Liver (tissue), 9 donors: Measurements from ENCODE around the gene THOC5. TPM values are rescaled to one million over a fixed set of nuclear protein-coding genes. Genes with fewer than 3 reads are reported as not detected.

Experiments used
- DNase-seq: peaks from one replicate; pipeline ENCODE4 v3.0.0-alpha.2; 2017; ENCODE audit warnings: low spot score
- H3K27ac ChIP-seq, 2 donors: one replicate each; pipeline ENCODE4 v1.7.0; 2013; ENCODE audit warnings: inconsistent platforms in 2 of 2, low read length in 2 of 2, control low read depth in 1 of 2, low read depth in 1 of 2, mild to moderate bottlenecking in 1 of 2
- H3K27me3 ChIP-seq, 4 donors: one replicate each; pipeline versions ENCODE4 v1.6.1 to v1.7.0; 2013; ENCODE audit warnings: low read length in 3 of 4, inconsistent platforms in 1 of 4, mild to moderate bottlenecking in 1 of 4, moderate library complexity in 1 of 4; ENCODE audit not compliant: control insufficient read depth in 4 of 4, insufficient read depth in 4 of 4
- H3K36me3 ChIP-seq, 4 donors: one replicate each; pipeline versions ENCODE4 v1.6.1 to v1.7.0; 2013; ENCODE audit warnings: low read length in 3 of 4, mild to moderate bottlenecking in 3 of 4, low read depth in 1 of 4, moderate library complexity in 1 of 4; ENCODE audit not compliant: control insufficient read depth in 4 of 4, insufficient read depth in 3 of 4
- H3K4me1 ChIP-seq, 4 donors: one replicate each; pipeline versions ENCODE4 v1.6.1 to v1.7.0; 2013; ENCODE audit warnings: low read length in 3 of 4, mild to moderate bottlenecking in 3 of 4, moderate library complexity in 1 of 4; ENCODE audit not compliant: control insufficient read depth in 4 of 4, insufficient read depth in 4 of 4
- H3K4me3 ChIP-seq, 3 donors: one replicate each; pipeline versions ENCODE4 v1.6.1 to v1.7.0; 2013; ENCODE audit warnings: low read length in 3 of 3, control low read depth in 1 of 3, low read depth in 1 of 3, mild to moderate bottlenecking in 1 of 3
- H3K9ac ChIP-seq, 2 donors: one replicate each; pipeline ENCODE4 v1.7.0; 2013; ENCODE audit warnings: low read length in 2 of 2, mild to moderate bottlenecking in 2 of 2, moderate library complexity in 2 of 2, control low read depth in 1 of 2, low read depth in 1 of 2
- H3K9me3 ChIP-seq, 4 donors: one replicate each; pipeline versions ENCODE4 v1.6.1 to v1.7.0; 2013; ENCODE audit warnings: low read length in 3 of 4; ENCODE audit not compliant: control insufficient read depth in 4 of 4
- EGR1 ChIP-seq, 2 donors: IDR thresholded peaks; 2 replicates each; pipeline ENCODE4 v1.6.1; 2016 to 2018; ENCODE audit warnings: antibody characterized with exemption in 2 of 2, low read depth in 2 of 2
- FOXA2 ChIP-seq: IDR thresholded peaks from 2 replicates; pipeline ENCODE4 v1.6.1; 2016; ENCODE audit warnings: antibody characterized with exemption
- HNF4G ChIP-seq: IDR thresholded peaks from 2 replicates; pipeline ENCODE4 v1.6.1; 2016; ENCODE audit warnings: antibody characterized with exemption
- RAD21 ChIP-seq, 2 donors: IDR thresholded peaks; 2 replicates each; pipeline ENCODE4 v1.6.1; 2016; ENCODE audit warnings: antibody characterized with exemption in 2 of 2, mild to moderate bottlenecking in 2 of 2
- RXRA ChIP-seq, 2 donors: IDR thresholded peaks; 2 replicates each; pipeline ENCODE4 v1.6.1; 2017 to 2018; ENCODE audit warnings: antibody characterized with exemption in 2 of 2, mild to moderate bottlenecking in 1 of 2
- YY1 ChIP-seq: IDR thresholded peaks from 2 replicates; pipeline ENCODE4 v1.6.1; 2016; ENCODE audit warnings: antibody characterized with exemption, mild to moderate bottlenecking
- WGBS: extraction: QIAGEN DNeasy Blood & Tissue Kit; methylation state at CpG from one replicate; pipeline ENCODE4 v1.1.7; 2013; 5-methylcytosine and 5-hydroxymethylcytosine counted together
- polyA plus RNA-seq, 2 donors: library from polyadenylated mRNA; stranded (reverse) in 1 of 2; unstranded in 1 of 2; fragments of 200-250 nt in 1 of 2; fragments of >200 nt in 1 of 2; fragmentation: Nextera tagmentation in 1 of 2; extraction: Ambion mirVana in 1 of 2; gene quantifications; one replicate each; pipeline versions ENCODE4 v1.2.1 to v1.2.3, GENCODE V29; 2013 to 2015
- total RNA-seq, 2 donors: library from RNA; depleted of rRNA; stranded (reverse); fragments of >200 nt; gene quantifications; one replicate each; pipeline ENCODE4 v1.2.3, GENCODE V29; 2014
- TF ChIP-seq, protein P1 (sequence below): fragments of 150-350 bp; IDR thresholded peaks from 2 replicates; pipeline ENCODE4 v1.5.1; 2017; ENCODE audit warnings: improper control_type of control experiment, low read depth, low read length; ENCODE audit not compliant: missing input control
- TF ChIP-seq, protein P2 (sequence below): IDR thresholded peaks from 2 replicates; pipeline ENCODE4 v1.6.1; 2016; ENCODE audit warnings: antibody characterized with exemption
- TF ChIP-seq, protein P3 (sequence below): IDR thresholded peaks from 2 replicates; pipeline ENCODE4 v1.6.1; 2016; ENCODE audit warnings: antibody characterized with exemption
- TF ChIP-seq, protein P4 (sequence below): IDR thresholded peaks from 2 replicates; pipeline ENCODE4 v1.6.1; 2016; ENCODE audit warnings: antibody characterized with exemption
- donor health status: healthy.
- donor health status: healthy.
- donor health status: healthy.
- donor health status: healthy.
- donor health status: healthy.

Gene THOC5
- total and polyA plus RNA-seq, 4 donors: 7.4 to 25.1 (median 14.5) TPM

DNA sequence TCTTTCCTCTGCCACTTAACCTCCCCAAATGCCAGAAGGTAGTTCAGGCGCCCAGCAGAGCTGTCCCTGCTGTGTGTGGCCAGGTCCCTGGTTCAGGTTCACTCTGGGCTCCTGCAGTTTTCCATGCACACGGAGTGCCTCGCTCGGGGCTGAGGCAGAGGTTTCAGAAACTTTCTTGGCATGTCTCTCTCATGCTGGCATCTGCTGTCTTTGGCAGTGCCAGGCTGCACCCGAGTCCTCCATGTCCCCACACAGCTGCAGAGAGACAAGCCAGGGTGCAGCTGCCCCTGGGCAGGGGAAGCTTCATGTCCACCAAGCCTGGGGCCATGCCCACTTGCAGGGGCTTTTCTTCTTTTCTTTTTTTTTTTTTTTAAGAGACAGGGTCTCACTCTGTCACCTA is 80.6 kb downstream of the THOC5 start:
- Histone ChIP-seq H3K9me3 (no peaks in the 10 kb centered on the region), H3K4me1 (peaks cover 0 to 5% (median 4%) of the 10 kb centered on the region in 4 donors), H3K4me3 (no peak overlapping the region), H3K9ac (no peak overlapping the region), H3K36me3 (no peaks in the 10 kb centered on the region), H3K27me3 (no peaks in the 10 kb centered on the region), H3K27ac (no peak overlapping the region)
- DNase-seq: no peak
- WGBS: 71% methylated on average over 5 of the region's 5 CpGs
- TF ChIP-seq RAD21 (IDR thresholded peaks at IDR 0.05) (no peak), FOXA2 (no peak), RXRA (IDR thresholded peaks at IDR 0.05) (no peak), EGR1 (IDR thresholded peaks at IDR 0.05; ENCODE audit: low read depth in 2 of 2) (no peak), YY1 (no peak), HNF4G (no peak)
- TF ChIP-seq, protein P1, sequence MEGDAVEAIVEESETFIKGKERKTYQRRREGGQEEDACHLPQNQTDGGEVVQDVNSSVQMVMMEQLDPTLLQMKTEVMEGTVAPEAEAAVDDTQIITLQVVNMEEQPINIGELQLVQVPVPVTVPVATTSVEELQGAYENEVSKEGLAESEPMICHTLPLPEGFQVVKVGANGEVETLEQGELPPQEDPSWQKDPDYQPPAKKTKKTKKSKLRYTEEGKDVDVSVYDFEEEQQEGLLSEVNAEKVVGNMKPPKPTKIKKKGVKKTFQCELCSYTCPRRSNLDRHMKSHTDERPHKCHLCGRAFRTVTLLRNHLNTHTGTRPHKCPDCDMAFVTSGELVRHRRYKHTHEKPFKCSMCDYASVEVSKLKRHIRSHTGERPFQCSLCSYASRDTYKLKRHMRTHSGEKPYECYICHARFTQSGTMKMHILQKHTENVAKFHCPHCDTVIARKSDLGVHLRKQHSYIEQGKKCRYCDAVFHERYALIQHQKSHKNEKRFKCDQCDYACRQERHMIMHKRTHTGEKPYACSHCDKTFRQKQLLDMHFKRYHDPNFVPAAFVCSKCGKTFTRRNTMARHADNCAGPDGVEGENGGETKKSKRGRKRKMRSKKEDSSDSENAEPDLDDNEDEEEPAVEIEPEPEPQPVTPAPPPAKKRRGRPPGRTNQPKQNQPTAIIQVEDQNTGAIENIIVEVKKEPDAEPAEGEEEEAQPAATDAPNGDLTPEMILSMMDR: no peak

DNA sequence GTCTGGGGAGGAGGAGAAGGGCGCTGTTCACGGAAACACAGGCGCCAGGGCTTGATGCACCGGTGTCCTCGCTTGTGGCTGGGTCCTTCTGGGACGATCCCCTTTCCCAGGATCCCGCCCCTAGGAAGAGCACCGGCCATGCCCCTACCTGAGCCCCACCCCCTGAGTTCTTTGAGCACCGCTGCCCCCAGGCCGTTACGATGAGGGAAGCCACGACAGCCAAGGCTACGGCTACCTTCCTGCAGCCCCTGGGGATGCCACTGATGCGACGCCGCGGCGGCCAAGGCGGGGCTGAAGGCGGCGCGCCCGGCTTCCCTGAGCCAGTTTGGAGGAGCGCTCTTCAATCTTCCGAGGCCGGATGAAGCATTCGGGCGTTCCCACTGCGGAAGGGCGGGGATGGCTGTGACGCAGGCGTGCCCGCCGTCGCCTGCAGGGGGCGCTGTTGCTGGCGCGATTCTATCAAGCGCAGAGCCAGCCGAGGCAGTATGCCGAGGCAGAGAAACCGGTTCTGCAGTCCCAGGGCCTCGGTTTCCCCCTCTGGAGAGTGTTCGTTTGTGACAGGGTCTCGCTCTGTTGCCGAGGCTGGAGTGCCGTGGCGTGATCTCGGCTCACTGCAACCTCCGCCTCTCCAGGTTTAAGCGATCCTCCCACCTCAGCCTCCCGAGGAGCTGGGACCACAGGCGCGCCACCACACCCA is 83.2 kb downstream of the THOC5 start:
- TF ChIP-seq RXRA (IDR thresholded peaks at IDR 0.05): no peak
- TF ChIP-seq, protein P1: peak; percentile 60
- peak; percentile 58 to 77 for TF ChIP-seq RAD21 (IDR thresholded peaks at IDR 0.05)
- Histone ChIP-seq H3K27me3 (no peaks in the 10 kb centered on the region), H3K27ac (no peak overlapping the region), H3K4me3 (peak overlapping the region in 1 of 3 donors; percentile 5), H3K9me3 (no peaks in the 10 kb centered on the region), H3K9ac (no peak overlapping the region), H3K4me1 (peaks cover 0 to 5% (median 4%) of the 10 kb centered on the region in 4 donors), H3K36me3 (no peaks in the 10 kb centered on the region)
- 18% methylated on average over 54 of the region's 54 CpGs for WGBS
- DNase-seq: peak; percentile 76

DNA sequence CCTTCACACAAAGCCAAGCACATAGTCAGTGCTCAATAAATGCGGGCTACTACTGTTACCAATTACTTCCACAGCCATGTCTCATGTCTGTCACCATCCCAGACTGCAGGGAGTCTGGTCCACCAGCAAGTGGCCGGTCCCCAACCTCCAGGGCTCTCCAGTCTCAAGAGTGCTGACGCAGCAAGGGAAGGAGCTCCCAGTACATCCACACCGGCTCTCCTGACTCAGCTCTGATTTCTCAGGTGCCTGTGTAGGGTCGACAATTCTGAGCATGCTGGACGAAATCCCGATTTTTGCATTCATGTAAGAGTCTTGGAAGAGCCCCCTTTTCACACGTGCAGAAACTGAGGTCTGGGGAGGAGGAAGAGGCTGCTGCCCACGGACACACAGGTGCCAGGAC is 83.8 kb downstream of the THOC5 start:
- H3K9me3 ChIP-seq: no peaks in the 10 kb centered on the region
- TF ChIP-seq, protein P2, sequence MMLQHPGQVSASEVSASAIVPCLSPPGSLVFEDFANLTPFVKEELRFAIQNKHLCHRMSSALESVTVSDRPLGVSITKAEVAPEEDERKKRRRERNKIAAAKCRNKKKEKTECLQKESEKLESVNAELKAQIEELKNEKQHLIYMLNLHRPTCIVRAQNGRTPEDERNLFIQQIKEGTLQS: no peak
- TF ChIP-seq, protein P3, sequence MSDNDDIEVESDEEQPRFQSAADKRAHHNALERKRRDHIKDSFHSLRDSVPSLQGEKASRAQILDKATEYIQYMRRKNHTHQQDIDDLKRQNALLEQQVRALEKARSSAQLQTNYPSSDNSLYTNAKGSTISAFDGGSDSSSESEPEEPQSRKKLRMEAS: no peak
- TF ChIP-seq RAD21 (IDR thresholded peaks at IDR 0.05) (no peak), YY1 (no peak)
- TF ChIP-seq, protein P4, sequence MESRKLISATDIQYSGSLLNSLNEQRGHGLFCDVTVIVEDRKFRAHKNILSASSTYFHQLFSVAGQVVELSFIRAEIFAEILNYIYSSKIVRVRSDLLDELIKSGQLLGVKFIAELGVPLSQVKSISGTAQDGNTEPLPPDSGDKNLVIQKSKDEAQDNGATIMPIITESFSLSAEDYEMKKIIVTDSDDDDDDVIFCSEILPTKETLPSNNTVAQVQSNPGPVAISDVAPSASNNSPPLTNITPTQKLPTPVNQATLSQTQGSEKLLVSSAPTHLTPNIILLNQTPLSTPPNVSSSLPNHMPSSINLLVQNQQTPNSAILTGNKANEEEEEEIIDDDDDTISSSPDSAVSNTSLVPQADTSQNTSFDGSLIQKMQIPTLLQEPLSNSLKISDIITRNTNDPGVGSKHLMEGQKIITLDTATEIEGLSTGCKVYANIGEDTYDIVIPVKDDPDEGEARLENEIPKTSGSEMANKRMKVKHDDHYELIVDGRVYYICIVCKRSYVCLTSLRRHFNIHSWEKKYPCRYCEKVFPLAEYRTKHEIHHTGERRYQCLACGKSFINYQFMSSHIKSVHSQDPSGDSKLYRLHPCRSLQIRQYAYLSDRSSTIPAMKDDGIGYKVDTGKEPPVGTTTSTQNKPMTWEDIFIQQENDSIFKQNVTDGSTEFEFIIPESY: no peak
- no peak for DNase-seq
- 46% methylated on average over 9 of the region's 9 CpGs for WGBS
- H3K4me1 ChIP-seq: peaks cover 0 to 5% (median 4%) of the 10 kb centered on the region in 4 donors
- no peaks in the 10 kb centered on the region for H3K36me3 ChIP-seq
- no peak overlapping the region for H3K27ac ChIP-seq
- no peak overlapping the region for H3K4me3 ChIP-seq
- H3K9ac ChIP-seq: no peak overlapping the region
- no peaks in the 10 kb centered on the region for H3K27me3 ChIP-seq
